ENCODE measurements around the gene TTC14. TPM values are rescaled to one million over a fixed set of nuclear protein-coding genes. Genes with fewer than 3 reads are reported as not detected.

The TTC14 gene
- total RNA-seq, 1 experiment from 2014 or later, result 35.8 TPM

DNA sequence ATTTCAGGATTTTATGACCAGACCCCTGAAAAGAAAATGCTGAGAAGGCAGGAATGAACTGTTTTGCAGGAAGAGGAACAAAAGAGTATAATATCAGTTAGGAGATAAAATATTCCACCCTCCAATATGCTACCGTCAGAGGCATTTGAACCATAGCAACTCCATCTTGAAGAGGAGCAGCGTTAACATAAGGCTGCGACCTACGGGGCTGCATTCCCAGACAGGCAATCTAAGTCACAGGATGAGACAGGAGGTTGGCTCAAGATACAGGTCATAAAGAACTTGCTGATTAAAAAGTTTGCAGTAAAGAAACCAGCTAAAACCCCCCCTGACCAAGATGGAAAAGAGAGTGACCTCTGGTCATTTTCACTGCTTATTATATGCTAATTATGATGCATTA is 54.4 kb downstream of the TTC14 start:
- ChIA-PET CTCF (no interaction called here), POLR2A (no interaction called here)
- DNase-seq (ENCODE audit: unreplicated experiment), result no peak
- TF ChIP-seq, protein P1, sequence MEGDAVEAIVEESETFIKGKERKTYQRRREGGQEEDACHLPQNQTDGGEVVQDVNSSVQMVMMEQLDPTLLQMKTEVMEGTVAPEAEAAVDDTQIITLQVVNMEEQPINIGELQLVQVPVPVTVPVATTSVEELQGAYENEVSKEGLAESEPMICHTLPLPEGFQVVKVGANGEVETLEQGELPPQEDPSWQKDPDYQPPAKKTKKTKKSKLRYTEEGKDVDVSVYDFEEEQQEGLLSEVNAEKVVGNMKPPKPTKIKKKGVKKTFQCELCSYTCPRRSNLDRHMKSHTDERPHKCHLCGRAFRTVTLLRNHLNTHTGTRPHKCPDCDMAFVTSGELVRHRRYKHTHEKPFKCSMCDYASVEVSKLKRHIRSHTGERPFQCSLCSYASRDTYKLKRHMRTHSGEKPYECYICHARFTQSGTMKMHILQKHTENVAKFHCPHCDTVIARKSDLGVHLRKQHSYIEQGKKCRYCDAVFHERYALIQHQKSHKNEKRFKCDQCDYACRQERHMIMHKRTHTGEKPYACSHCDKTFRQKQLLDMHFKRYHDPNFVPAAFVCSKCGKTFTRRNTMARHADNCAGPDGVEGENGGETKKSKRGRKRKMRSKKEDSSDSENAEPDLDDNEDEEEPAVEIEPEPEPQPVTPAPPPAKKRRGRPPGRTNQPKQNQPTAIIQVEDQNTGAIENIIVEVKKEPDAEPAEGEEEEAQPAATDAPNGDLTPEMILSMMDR (IDR thresholded peaks at IDR 0.05; ENCODE audit: unreplicated experiment), result no peak
- intact Hi-C loops (cut with micrococcal nuclease), result no loop called here
- peaks cover 5% of the 10 kb centered on the region for H3K4me1 Mint-ChIP-seq (ENCODE audit: insufficient read depth, unreplicated experiment)
- H3K4me3 Mint-ChIP-seq (ENCODE audit: unreplicated experiment), result no peak overlapping the region
- H3K36me3 Mint-ChIP-seq (ENCODE audit: insufficient read depth, unreplicated experiment), result no peaks in the 10 kb centered on the region
- H3K27me3 Mint-ChIP-seq (ENCODE audit: insufficient read depth, unreplicated experiment), result no peaks in the 10 kb centered on the region
- H3K27ac Mint-ChIP-seq (ENCODE audit: low read depth, unreplicated experiment), result no peak overlapping the region
- H3K9me3 Mint-ChIP-seq (ENCODE audit: unreplicated experiment), result no peaks in the 10 kb centered on the region
- no TSS peak for BruUV-seq (replicated peaks)

DNA sequence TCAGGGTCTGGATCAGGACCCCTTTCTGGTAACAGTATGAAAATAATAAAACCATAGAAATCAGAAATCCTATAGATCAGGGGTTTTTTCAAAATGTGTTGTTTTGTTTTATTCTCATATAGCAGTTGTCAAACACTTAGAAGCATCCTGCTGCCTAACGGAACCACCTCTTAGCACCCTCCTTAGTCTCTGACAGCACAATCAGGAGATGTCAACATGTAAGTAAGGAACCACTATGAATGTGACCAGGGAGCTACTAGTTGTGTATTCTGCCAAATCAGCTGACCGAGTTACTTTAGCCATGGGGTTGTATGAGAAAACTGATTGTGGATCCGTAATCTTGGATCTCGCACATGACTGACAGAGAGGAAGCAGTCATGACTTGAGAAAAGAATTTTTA is 55.1 kb downstream of the TTC14 start:
- Mint-ChIP-seq H3K4me3 (ENCODE audit: unreplicated experiment) (no peak overlapping the region), H3K36me3 (ENCODE audit: insufficient read depth, unreplicated experiment) (no peaks in the 10 kb centered on the region), H3K4me1 (ENCODE audit: insufficient read depth, unreplicated experiment) (peaks cover 5% of the 10 kb centered on the region), H3K27ac (ENCODE audit: low read depth, unreplicated experiment) (no peak overlapping the region), H3K27me3 (ENCODE audit: insufficient read depth, unreplicated experiment) (no peaks in the 10 kb centered on the region), H3K9me3 (ENCODE audit: unreplicated experiment) (no peaks in the 10 kb centered on the region)
- ChIA-PET POLR2A (no interaction called here), CTCF (interaction anchor here (1.2 kb wide), 1 partner anchor 11 kb away, joined by 7 read pairs; no protein-coding TSS in a partner anchor)
- no peak for DNase-seq (ENCODE audit: unreplicated experiment)
- TF ChIP-seq, protein P1 (IDR thresholded peaks at IDR 0.05; ENCODE audit: unreplicated experiment), result no peak
- BruUV-seq (replicated peaks), result no TSS peak
- intact Hi-C loops (cut with micrococcal nuclease), result no loop called here

Other genes with a start within 250 kb of the TTC14 start
- not detected in 2 replicates for gene CCDC39, start 77.3 kb downstream of the TTC14 start, total RNA-seq (2022)

Measured in MCF 10A (cell line).